ENCODE data around the gene ELAVL2. TPM values are rescaled to one million over a fixed set of nuclear protein-coding genes. Genes with fewer than 3 reads are reported as not detected.

The ELAVL2 gene
- total RNA-seq, 1 donor from 2014 or later = not detected

GRCh38 chr9:23823269-23823668, 2.8 kb downstream of the ELAVL2 start:
- no peak for ATAC-seq
- DNase-seq = no peak
- intact Hi-C loops (cut with micrococcal nuclease) = loop anchor here (10.0 kb wide), 1 partner anchor 138 kb away; no protein-coding TSS in a partner anchor

- intact Hi-C loops (cut with micrococcal nuclease) = loop anchor here (10.0 kb wide), 1 partner anchor 138 kb away; no protein-coding TSS in a partner anchor
- DNase-seq (no peak), ATAC-seq (no peak)
Observed at GRCh38 chr9:23822261-23823169, 3.5 kb downstream of the ELAVL2 start.

- intact Hi-C loops (cut with micrococcal nuclease) = loop anchor here (10.0 kb wide), 1 partner anchor 137 kb away; no protein-coding TSS in a partner anchor
- peak; percentile 28 for DNase-seq
- no peak for ATAC-seq
Observed at GRCh38 chr9:23821375-23822181, 4.5 kb downstream of the ELAVL2 start.

DNA sequence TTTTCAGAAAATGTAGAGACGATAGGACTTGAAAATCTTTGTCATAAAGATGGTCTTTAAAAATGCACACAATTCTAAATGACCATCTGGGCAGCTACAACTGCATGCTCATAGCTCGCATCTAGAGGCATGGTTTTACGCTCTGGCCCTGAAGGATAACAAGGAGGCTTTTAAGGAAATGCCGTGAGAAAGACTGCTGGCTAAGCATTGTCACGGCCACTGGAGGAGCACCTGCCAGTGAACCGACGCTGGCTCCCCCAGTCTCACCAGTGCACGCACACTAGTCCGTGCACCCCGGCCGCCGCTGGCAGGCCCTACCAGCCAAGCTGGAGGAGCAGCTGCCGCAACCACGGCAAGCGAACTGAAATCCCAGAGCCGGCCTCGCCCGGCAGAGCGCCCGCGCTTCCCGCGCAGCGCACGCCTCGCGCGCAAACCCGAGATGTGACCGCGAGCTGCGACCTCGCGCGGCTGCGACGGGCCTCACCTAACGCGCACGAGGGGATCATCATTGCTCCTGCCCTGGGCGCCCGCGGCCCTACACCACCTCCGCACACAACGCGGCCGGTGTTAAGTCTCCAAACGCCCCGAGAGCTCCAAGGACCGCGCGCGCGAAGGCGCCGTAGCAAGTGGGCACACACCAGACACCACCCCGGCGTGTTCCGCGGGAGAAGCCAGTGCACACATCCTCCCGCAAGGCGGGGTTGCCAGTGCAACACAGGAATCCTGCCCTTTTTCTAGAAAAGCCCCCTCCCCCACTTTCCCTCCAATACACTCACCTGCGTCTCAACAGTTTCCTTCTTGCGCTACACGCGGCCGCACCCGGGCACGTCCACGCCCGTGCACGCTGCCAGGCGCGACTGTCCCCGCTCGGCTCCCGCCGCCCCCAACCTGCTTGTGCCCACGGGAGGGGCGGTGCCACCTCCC, 5.3 kb downstream of the ELAVL2 start:
- intact Hi-C loops (cut with micrococcal nuclease) = loop anchor here (10.0 kb wide), 1 partner anchor 136 kb away; no protein-coding TSS in a partner anchor
- no peak for ATAC-seq

GRCh38 chr9:23819403-23819802, 6.6 kb downstream of the ELAVL2 start:
- intact Hi-C loops (cut with micrococcal nuclease) = no loop called here
- ATAC-seq (no peak), DNase-seq (no peak)

More for the DNA sequence above, 5.3 kb downstream of the ELAVL2 start:
- DNase-seq = peak; percentile 23

GRCh38 chr9:23814243-23814642, 11.8 kb downstream of the ELAVL2 start:
- intact Hi-C loops (cut with micrococcal nuclease) = no loop called here
- ATAC-seq (no peak), DNase-seq (no peak)

DNA sequence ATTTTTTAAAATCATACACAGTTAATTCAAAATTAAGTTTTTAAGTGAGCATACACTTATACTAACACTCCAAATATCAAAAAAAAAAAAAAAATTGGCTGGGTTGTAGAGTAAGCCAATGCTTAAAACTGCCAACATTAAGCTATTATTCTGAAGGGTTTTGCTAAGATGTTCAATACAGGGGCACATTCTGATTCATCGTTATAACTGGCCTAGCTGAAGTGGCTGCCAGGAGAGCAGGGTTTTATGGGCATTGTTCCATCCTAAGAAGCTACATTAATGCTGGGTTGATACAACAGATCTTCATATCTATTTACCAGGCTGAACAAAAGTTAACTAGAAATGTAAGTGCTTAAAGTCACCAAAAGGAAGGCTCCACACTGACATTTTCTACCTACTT, 13.4 kb downstream of the ELAVL2 start:
- intact Hi-C loops (cut with micrococcal nuclease) = no loop called here
- DNase-seq (no peak), ATAC-seq (no peak)

GRCh38 chr9:23811633-23812032, 14.4 kb downstream of the ELAVL2 start:
- no peak for ATAC-seq
- intact Hi-C loops (cut with micrococcal nuclease) = no loop called here
- no peak for DNase-seq

- no peak for ATAC-seq
- DNase-seq = no peak
- intact Hi-C loops (cut with micrococcal nuclease) = no loop called here
Observed at GRCh38 chr9:23803216-23803615, 22.8 kb downstream of the ELAVL2 start.

GRCh38 chr9:23801523-23801922, 24.5 kb downstream of the ELAVL2 start:
- no peak for DNase-seq
- ATAC-seq = no peak
- intact Hi-C loops (cut with micrococcal nuclease) = no loop called here

DNA sequence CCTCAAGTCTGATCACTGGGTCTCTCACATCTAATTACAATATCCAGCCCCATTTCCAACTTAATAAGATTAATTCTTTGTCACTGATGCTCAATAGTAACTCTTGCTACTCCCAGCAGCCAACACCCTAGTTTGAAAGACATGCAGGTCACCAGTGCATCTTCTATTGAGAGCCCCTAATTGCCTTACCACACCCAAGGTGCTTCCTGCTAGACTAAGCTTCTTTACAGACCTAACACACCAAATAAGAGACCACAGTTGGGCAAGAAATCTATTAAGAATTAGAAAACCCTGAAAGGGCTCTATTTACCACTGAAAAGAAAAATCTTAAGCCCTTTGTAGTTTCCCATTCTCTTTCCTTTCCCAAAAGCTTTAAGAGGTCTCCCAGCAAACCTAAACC, 26.5 kb downstream of the ELAVL2 start:
- intact Hi-C loops (cut with micrococcal nuclease) = no loop called here
- DNase-seq = no peak
- no peak for ATAC-seq

DNA sequence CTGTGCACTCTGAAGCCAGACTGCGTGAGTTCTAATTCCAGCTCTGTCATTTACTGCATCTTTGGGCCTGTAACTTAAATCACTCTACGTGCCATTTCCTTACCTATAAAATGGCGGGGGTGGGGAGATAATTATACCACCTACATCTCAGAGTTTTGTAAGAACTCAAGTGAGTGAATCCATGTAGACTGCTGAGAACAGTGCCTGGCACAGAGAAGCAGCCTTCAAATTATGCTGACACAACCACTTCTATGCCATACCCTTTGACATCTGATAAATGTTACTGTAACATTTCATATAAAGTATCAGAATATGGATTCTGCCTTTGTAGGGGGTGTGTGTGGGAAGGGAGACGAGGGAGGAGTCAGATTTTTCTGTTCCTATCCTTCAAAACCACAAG, 27.7 kb downstream of the ELAVL2 start:
- no peak for ATAC-seq
- intact Hi-C loops (cut with micrococcal nuclease) = no loop called here
- no peak for DNase-seq

GRCh38 chr9:23796209-23796608, 29.8 kb downstream of the ELAVL2 start:
- intact Hi-C loops (cut with micrococcal nuclease) = no loop called here
- DNase-seq (no peak), ATAC-seq (no peak)

DNA sequence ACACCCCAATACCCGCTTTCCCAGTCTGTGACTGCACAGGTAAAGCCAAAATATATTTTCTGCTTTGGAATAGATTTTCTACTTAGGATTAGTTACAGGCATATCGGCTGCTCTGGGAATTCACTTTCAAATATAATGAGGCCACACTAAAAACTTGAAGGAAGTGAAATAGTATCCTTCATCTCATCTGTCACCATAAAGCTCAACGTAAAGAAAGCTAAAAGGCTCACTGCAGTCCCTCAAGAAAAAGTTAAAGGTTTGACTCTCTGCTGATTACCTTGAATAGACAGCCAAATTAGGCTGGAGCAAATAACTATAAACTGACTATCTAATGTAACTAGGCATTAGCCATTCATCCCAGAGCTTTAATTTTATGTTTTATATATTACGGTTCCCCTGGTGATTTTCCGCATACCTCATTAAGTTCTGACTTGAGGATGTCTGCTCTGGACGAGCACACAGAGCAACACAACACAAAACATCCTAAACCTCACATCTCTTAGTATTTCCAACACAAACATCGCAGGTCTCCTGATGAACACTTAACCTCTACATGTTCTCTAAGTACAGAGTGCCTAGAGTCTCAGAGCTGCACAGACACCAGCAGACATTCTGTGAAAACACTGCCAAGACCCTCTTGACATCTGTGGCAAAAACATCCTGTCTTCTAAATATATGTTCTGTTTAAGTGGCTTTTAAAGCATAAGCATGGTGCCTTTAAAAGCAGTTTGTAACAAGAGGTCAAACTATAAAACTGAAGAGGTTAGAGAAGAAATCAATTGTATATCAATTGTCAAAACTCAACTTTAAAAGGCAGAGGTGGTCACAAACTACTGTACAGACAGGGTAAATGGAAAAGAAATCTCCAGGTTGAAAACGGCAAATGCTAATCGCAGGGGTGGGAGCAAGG, 35.4 kb downstream of the ELAVL2 start:
- ATAC-seq = no peak
- DNase-seq = no peak

DNA sequence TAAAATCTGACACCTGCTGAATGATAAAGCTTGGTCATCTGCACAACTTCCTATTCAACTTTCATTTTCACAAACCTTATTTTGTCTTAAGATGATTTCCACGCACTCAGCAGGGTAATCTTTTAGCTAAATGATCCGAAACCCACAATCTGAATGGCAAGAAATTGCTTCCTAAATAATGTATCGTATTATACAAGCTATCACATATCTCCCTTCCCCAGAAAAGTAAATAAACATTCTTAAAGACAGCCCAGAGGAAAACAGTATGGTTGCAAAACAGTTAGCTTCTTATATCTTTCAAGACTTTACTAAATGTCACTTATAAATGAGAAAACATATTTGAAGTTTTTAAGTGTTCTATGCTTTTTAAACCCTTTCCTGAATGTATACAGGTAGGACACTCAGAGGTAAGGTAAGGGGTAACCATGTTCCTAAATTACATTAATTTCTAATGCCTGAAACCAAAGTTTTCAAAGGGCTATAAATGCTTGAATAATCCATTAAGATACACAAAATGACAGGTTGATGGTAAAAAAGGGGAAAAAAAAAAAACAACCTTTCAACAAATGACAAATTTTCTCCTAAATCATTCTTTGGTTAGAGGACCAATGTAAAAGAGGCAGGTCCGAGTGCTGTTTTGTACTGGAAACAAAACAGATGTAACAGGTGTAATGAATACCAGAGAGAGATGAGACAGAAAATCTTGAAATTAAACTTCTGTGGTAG, 36.3 kb downstream of the ELAVL2 start:
- ATAC-seq = no peak
- intact Hi-C loops (cut with micrococcal nuclease) = no loop called here
- no peak for DNase-seq

More for the DNA sequence above, 35.4 kb downstream of the ELAVL2 start:
- intact Hi-C loops (cut with micrococcal nuclease) = no loop called here

GRCh38 chr9:23784962-23785361, 41.1 kb downstream of the ELAVL2 start:
- intact Hi-C loops (cut with micrococcal nuclease) = no loop called here
- no peak for ATAC-seq
- DNase-seq = no peak

DNA sequence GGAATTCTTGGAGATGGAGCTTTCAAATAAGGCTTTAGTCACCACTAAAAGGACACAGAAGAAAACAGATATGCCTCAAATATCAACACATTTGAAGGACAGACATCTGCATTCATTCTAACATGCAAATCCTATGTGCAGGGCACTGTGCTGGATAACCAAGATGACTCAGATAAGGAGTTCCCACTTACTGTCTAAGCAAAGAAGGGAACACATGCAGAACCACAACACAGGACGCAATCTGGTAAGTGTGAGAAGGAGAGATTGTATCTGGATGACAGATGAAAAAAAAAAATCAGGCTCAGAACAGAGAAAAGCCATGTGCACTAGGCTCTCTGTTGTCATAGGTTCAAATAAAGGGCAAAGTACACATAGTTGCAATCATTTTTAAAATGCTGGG, 42.5 kb downstream of the ELAVL2 start:
- intact Hi-C loops (cut with micrococcal nuclease) = no loop called here
- ATAC-seq (no peak), DNase-seq (no peak)
